ENCODE measurements around the gene HECTD4. TPM values are rescaled to one million over a fixed set of nuclear protein-coding genes. Genes with fewer than 3 reads are reported as not detected.

The HECTD4 gene
- total and polyA plus RNA-seq, 2 of the 4 experiments (the other 2 are of a cell fraction), result 12.9 to 13.0 TPM

DNA sequence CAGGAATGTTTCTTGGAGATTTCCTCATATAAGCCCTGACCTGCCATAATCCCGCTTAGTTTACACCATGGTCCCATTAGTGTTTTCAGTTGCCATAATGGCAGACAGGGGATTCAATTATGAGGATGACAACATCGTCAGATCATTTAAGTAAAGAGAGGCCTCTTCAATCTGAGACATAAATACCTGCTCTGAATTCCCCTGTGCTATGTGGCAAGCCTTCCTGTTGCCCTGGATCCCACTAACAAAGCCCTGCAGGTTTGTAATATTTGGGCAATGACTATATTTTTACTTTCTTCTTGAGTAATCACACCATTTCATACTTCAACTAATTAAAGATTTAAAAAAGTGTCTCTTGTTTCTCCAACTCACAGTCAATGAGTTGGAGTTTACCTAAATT lies 147.9 kb downstream of the HECTD4 start:
- CTCF ChIA-PET, result interaction anchor here (0.6 kb wide), 1 partner anchor 33 kb away, joined by 3 read pairs; no protein-coding TSS in a partner anchor
- Histone ChIP-seq H2AK5ac (ENCODE audit: low read depth, low read length) (no peak overlapping the region), H3K18ac (ENCODE audit: low read depth, low read length) (no peak overlapping the region), H4K5ac (ENCODE audit: low read depth, low read length) (no peak overlapping the region), H3K9ac (ENCODE audit: low read depth, low read length) (no peak overlapping the region), H3K36me3 (ENCODE audit: control insufficient read depth, insufficient read depth, low read length) (peaks cover 53% of the 10 kb centered on the region), H2BK15ac (ENCODE audit: low read depth, low read length) (no peak overlapping the region), H3K23ac (ENCODE audit: low read depth, low read length) (no peak overlapping the region), H3K4me3 (ENCODE audit: insufficient read depth, low read depth, low read length) (no peak overlapping the region), H3K9me1 (ENCODE audit: insufficient read depth, low read length) (peaks cover 3% of the 10 kb centered on the region; the same call in 1 of the 2 replicates), H3K14ac (replicated peaks; ENCODE audit: low read depth, low read length) (no peak overlapping the region), H3K56ac (ENCODE audit: extremely low read depth, insufficient read depth, low read length) (no peak overlapping the region), H3K4me1 (ENCODE audit: control insufficient read depth, insufficient read depth, low read length) (no peaks in the 10 kb centered on the region), H3K4ac (ENCODE audit: low read depth, low read length) (no peak overlapping the region), H2BK120ac (ENCODE audit: low read depth, low read length) (no peak overlapping the region), H2AFZ (replicated peaks; ENCODE audit: low read length, poor library complexity) (no peak overlapping the region), H4K20me1 (ENCODE audit: insufficient read depth, low read length) (no peaks in the 10 kb centered on the region), H2BK5ac (ENCODE audit: low read depth, low read length, poor library complexity, severe bottlenecking) (no peak overlapping the region), H3K4me2 (ENCODE audit: low read depth, low read length) (no peak overlapping the region), H3K9me3 (ENCODE audit: control insufficient read depth, insufficient read depth, low read length) (no peaks in the 10 kb centered on the region), H3K27ac (ENCODE audit: insufficient read depth, low read length) (no peak overlapping the region), H4K8ac (ENCODE audit: low read depth in 2 of 2, low read length in 2 of 2) (no peak overlapping the region), H3K79me1 (ENCODE audit: low read depth in 1 of 2, low read length in 2 of 2) (no peaks in the 10 kb centered on the region), H2AK9ac (replicated peaks; ENCODE audit: low read depth, low read length, poor library complexity) (no peak overlapping the region), H4K91ac (ENCODE audit: insufficient read depth, low read depth, low read length) (no peak overlapping the region), H2BK20ac (ENCODE audit: low read depth, low read length) (no peak overlapping the region), H3K27me3 (ENCODE audit: control insufficient read depth, insufficient read depth, low read length) (no peaks in the 10 kb centered on the region)
- DNase-seq (no peak), ATAC-seq (ENCODE audit: low read depth) (no peak)
- no TSS peak for BruUV-seq (replicated peaks)
- no CpG with 5 or more reads among the region's 2 CpGs for WGBS, 2 experiments (ENCODE audit: extremely low coverage in 2 of 2, insufficient read length in 1 of 2)
- in situ Hi-C loops (cut with MboI; ENCODE audit: low sequenced_read_pairs) (no loop called here), intact Hi-C loops (cut with micrococcal nuclease) (no loop called here), dilution Hi-C loops (cut with HindIII; ENCODE audit: low sequenced_read_pairs, unreplicated experiment) (no loop called here)
- POLR2A ChIA-PET (ENCODE audit: unreplicated experiment), result no interaction called here
- TF ChIP-seq FOS (IDR thresholded peaks at IDR 0.05; ENCODE audit: low read depth, low read length) (no peak), BHLHE40 (IDR thresholded peaks at IDR 0.05; ENCODE audit: low read depth, low read length) (no peak), RAD21 (IDR thresholded peaks at IDR 0.05; ENCODE audit: low read length) (no peak), MXI1 (IDR thresholded peaks at IDR 0.05; ENCODE audit: borderline replicate concordance, low read depth, low read length) (no peak), CHD1 (IDR thresholded peaks at IDR 0.05; ENCODE audit: low read depth, low read length) (no peak), RCOR1 (IDR thresholded peaks at IDR 0.05; ENCODE audit: insufficient replicate concordance, low read length) (no peak), MAZ (IDR thresholded peaks at IDR 0.05; ENCODE audit: borderline replicate concordance, low read depth, low read length) (no peak), SMC3 (IDR thresholded peaks at IDR 0.05; ENCODE audit: low read depth, low read length) (no peak), RFX5 (IDR thresholded peaks at IDR 0.05; ENCODE audit: low read depth, low read length) (no peak), CEBPB (IDR thresholded peaks at IDR 0.05; ENCODE audit: low read depth, low read length) (no peak), MAFK (IDR thresholded peaks at IDR 0.05; ENCODE audit: low read depth, low read length) (no peak), NFE2L2 (IDR thresholded peaks at IDR 0.05; ENCODE audit: low read depth, low read length) (no peak), POLR2A (IDR thresholded peaks at IDR 0.05; ENCODE audit: low read depth, low read length) (no peak)
- TF ChIP-seq, protein P1, sequence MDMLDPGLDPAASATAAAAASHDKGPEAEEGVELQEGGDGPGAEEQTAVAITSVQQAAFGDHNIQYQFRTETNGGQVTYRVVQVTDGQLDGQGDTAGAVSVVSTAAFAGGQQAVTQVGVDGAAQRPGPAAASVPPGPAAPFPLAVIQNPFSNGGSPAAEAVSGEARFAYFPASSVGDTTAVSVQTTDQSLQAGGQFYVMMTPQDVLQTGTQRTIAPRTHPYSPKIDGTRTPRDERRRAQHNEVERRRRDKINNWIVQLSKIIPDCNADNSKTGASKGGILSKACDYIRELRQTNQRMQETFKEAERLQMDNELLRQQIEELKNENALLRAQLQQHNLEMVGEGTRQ (IDR thresholded peaks at IDR 0.05; ENCODE audit: low read depth, low read length), result no peak
- TF ChIP-seq, protein P2, sequence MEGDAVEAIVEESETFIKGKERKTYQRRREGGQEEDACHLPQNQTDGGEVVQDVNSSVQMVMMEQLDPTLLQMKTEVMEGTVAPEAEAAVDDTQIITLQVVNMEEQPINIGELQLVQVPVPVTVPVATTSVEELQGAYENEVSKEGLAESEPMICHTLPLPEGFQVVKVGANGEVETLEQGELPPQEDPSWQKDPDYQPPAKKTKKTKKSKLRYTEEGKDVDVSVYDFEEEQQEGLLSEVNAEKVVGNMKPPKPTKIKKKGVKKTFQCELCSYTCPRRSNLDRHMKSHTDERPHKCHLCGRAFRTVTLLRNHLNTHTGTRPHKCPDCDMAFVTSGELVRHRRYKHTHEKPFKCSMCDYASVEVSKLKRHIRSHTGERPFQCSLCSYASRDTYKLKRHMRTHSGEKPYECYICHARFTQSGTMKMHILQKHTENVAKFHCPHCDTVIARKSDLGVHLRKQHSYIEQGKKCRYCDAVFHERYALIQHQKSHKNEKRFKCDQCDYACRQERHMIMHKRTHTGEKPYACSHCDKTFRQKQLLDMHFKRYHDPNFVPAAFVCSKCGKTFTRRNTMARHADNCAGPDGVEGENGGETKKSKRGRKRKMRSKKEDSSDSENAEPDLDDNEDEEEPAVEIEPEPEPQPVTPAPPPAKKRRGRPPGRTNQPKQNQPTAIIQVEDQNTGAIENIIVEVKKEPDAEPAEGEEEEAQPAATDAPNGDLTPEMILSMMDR (conservative IDR thresholded peaks at IDR 0.05; ENCODE audit: low read depth, low read length), result no peak
- TF ChIP-seq, protein P3, sequence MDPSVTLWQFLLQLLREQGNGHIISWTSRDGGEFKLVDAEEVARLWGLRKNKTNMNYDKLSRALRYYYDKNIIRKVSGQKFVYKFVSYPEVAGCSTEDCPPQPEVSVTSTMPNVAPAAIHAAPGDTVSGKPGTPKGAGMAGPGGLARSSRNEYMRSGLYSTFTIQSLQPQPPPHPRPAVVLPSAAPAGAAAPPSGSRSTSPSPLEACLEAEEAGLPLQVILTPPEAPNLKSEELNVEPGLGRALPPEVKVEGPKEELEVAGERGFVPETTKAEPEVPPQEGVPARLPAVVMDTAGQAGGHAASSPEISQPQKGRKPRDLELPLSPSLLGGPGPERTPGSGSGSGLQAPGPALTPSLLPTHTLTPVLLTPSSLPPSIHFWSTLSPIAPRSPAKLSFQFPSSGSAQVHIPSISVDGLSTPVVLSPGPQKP (IDR thresholded peaks at IDR 0.05; ENCODE audit: borderline replicate concordance, low read depth, low read length), result no peak

Measured in IMR-90 (cell line).